Activated naive CD4-positive, alpha-beta T cell treated with anti-CD3 and anti-CD28 coated beads, Interleukin-2, amount 50 U/mL, for 72 hours (primary cell): ENCODE data around the gene C15orf62. TPM values are rescaled to one million over a fixed set of nuclear protein-coding genes. Genes with fewer than 3 reads are reported as not detected.

ENCODE experiments used
- ATAC-seq, 2 donors: fragments of 150-1000 bp; cut with Tn5 transposase; 2 replicates each; pipeline ENCODE4 v1.10.0; 2021; ENCODE audit warnings: mild to moderate bottlenecking in 2 of 2, moderate library complexity in 2 of 2
- DNase-seq, 2 donors: peaks; one replicate each; pipeline ENCODE4 v3.0.0; 2021 to 2022; ENCODE audit warnings: low spot score in 2 of 2
- H3K27ac Mint-ChIP-seq, 2 donors: one replicate each; pipeline ENCODE4 v1.8.0; 2022; ENCODE audit warnings: mild to moderate bottlenecking in 2 of 2, mixed read lengths in 2 of 2
- H3K36me3 Mint-ChIP-seq, 2 donors: one replicate each; pipeline ENCODE4 v1.8.0; 2022; ENCODE audit warnings: mixed read lengths in 2 of 2
- H3K9me3 Mint-ChIP-seq, 2 donors: one replicate each; pipeline ENCODE4 v1.8.0; 2022; ENCODE audit warnings: mixed read lengths in 2 of 2
- total RNA-seq, 2 donors: library from RNA; stranded (reverse); gene quantifications; one replicate each; pipeline ENCODE4 v1.2.3, GENCODE V29; 2022

Gene C15orf62
- 1 to 10 TPM in 1 of 2 donors, under 1 TPM in 1; 0.52 to 2.0 TPM for total RNA-seq

DNA sequence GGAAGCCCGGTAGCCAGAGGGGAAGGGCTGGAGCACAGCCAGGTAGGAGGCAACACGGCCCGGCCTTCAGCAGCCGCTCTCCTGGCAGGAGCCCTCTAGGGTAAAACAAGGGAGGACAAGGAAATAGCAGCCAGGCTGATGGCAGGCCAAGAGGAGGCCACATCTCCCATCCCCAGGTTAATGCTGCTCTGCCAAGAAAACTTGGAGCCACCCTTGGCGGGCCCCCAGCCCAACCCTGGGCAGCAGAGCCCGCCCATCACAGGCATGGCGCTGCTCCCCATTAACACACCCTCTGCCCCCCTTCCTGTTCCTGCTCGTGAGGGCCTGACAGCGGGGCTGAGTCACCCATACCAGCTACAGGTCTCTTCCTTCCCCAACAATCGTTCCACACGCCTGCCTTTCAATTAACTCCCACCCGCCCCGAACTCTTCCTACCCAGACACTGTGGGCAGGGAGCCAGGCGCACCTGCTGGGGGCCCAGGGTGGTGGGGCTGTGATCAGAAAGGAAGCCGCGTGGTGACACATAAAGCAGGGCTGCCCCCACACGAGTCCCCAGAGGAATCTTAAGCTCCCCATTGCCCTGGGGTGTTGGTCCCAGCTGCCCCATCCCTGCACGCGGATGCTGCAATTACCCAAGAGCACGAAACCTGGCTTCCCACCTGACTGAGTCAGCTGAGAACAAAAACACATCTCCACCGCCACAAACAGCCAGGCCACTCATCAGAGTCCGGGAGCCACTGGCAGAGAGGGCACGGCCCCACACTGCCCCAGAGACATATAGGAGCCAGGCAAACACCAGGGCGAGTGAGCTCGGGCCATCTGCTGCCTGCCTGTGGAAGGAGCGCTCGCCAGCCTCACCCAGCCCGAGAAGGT is at the start of gene C15orf62:
Gene C15orf62 (plus strand): TSS at position 707 of the 873 bp plus-strand sequence. CDS start 516 bp downstream, outside the sequence.
- H3K9me3 Mint-ChIP-seq: no peaks in the 10 kb centered on the region
- DNase-seq (peak; percentile 50 to 79), ATAC-seq (peak; percentile 63 to 76)
- H3K27ac Mint-ChIP-seq: peak within 1 kb of the TSS; percentile 88 to 94
- H3K36me3 Mint-ChIP-seq: no peaks in the 10 kb centered on the region

- Mint-ChIP-seq H3K27ac (peak overlapping the region in 1 of 2 donors; percentile 47), H3K9me3 (no peaks in the 10 kb centered on the region), H3K36me3 (peaks cover 0 to 14% of the 10 kb centered on the region in 2 donors)
- no peak for DNase-seq
- ATAC-seq: no peak
These were observed 48.1 kb upstream of the C15orf62 start for GRCh38 chr15:40721701-40722100.

- Mint-ChIP-seq H3K36me3 (peaks cover 0 to 12% of the 10 kb centered on the region in 2 donors), H3K27ac (peak overlapping the region; percentile 1 to 47), H3K9me3 (no peaks in the 10 kb centered on the region)
- ATAC-seq (peak; percentile 70 to 95), DNase-seq (no peak)
These were observed 47.4 kb upstream of the C15orf62 start for GRCh38 chr15:40722354-40722753.

GRCh38 chr15:40722934-40723333 is 46.8 kb upstream of the C15orf62 start:
- no peaks in the 10 kb centered on the region for H3K9me3 Mint-ChIP-seq
- H3K36me3 Mint-ChIP-seq: peaks cover 0 to 6% of the 10 kb centered on the region in 2 donors
- ATAC-seq (peak; percentile 55 to 73), DNase-seq (no peak)
- no peak overlapping the region for H3K27ac Mint-ChIP-seq

DNA sequence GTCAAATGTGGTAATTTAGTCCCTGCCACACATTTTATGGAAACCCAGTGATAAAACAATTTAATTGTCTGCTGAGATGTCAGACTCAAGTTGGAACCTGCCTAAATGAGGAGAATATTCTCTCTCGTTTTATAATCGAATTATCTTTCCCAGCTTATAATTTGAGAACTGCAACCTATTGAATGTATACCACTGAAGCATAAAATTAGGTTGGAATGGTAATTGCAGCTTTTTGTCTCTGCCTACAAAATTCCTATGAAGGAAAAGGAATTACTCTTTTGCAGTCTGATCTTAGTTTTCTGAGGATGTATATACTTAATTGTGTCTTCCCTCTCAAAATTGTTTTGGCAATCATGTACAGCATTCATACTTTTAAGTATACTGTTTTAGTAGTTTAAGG is 45.9 kb upstream of the C15orf62 start:
- no peak for DNase-seq
- no peaks in the 10 kb centered on the region for H3K9me3 Mint-ChIP-seq
- no peak overlapping the region for H3K27ac Mint-ChIP-seq
- H3K36me3 Mint-ChIP-seq: peaks cover 0 to 12% of the 10 kb centered on the region in 2 donors
- ATAC-seq: no peak

GRCh38 chr15:40731034-40731433 is 38.7 kb upstream of the C15orf62 start:
- Mint-ChIP-seq H3K36me3 (peaks cover 0 to 19% of the 10 kb centered on the region in 2 donors), H3K27ac (no peak overlapping the region), H3K9me3 (no peaks in the 10 kb centered on the region)
- ATAC-seq: no peak
- no peak for DNase-seq

- Mint-ChIP-seq H3K27ac (peak overlapping the region in 1 of 2 donors; percentile 69), H3K36me3 (no peaks in the 10 kb centered on the region), H3K9me3 (no peaks in the 10 kb centered on the region)
- no peak for DNase-seq
- no peak for ATAC-seq
These were observed 33.2 kb upstream of the C15orf62 start for GRCh38 chr15:40736575-40736974.

DNA sequence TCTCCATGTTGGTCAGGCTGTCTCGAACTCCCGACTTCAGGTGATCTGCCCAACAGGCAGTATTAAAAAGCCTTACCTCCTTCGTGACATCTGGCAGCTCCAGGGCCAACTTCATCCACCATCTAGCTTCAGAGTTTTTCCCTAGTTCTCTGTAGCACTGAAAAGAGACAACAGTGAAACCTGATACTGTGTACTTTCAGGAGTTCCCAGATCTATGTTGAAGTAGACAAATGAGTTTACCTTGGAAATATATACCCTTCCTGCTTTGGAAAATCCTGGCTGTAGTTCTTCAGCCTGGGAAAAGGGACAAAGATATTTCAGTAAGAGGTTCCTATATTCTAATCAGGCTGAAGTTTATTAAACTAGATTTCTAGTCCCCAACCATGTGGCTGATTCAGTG is 32.7 kb upstream of the C15orf62 start:
- no peak overlapping the region for H3K27ac Mint-ChIP-seq
- ATAC-seq: no peak

DNA sequence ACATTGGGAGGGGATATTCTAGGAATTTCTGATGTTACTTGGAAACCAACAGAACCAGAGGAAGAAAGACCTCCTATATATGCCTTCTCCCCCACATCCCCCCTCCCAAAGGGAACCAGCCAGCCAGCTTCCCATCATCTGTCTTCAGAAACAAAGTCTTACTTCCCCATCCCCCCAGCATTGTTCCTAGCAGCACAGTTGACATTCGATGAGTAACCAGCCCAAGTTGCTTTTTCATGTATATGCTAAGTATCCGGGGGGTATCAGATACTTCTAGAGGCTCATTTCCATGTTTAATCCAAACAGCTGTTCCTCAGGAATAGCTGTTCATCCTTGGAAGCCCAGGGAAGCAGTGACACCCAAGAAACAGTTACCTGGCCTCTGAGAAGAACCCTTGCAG is 30.7 kb upstream of the C15orf62 start:
- DNase-seq (no peak), ATAC-seq (no peak)
- H3K27ac Mint-ChIP-seq: peak overlapping the region in 1 of 2 donors; percentile 47
- H3K9me3 Mint-ChIP-seq: no peaks in the 10 kb centered on the region
- peaks cover 0 to 6% of the 10 kb centered on the region in 2 donors for H3K36me3 Mint-ChIP-seq

More for the DNA sequence above, 32.7 kb upstream of the C15orf62 start:
- no peaks in the 10 kb centered on the region for H3K9me3 Mint-ChIP-seq
- H3K36me3 Mint-ChIP-seq: no peaks in the 10 kb centered on the region
- no peak for DNase-seq

GRCh38 chr15:40739854-40740253 is 29.9 kb upstream of the C15orf62 start:
- Mint-ChIP-seq H3K36me3 (peaks cover 0 to 6% of the 10 kb centered on the region in 2 donors), H3K9me3 (no peaks in the 10 kb centered on the region), H3K27ac (peak overlapping the region; percentile 44 to 73)
- ATAC-seq (no peak), DNase-seq (peak in 1 of 2 donors; percentile 30)

GRCh38 chr15:40743485-40743901 is 26.3 kb upstream of the C15orf62 start:
- DNase-seq (peak in 1 of 2 donors; percentile 45), ATAC-seq (peak in 1 of 2 donors; percentile 50)
- Mint-ChIP-seq H3K9me3 (no peaks in the 10 kb centered on the region), H3K27ac (peak overlapping the region; percentile 78 to 85), H3K36me3 (peaks cover 5 to 6% of the 10 kb centered on the region in 2 donors)

- peaks cover 5 to 6% of the 10 kb centered on the region in 2 donors for H3K36me3 Mint-ChIP-seq
- H3K9me3 Mint-ChIP-seq: no peaks in the 10 kb centered on the region
- H3K27ac Mint-ChIP-seq: peak overlapping the region; percentile 78 to 85
- ATAC-seq (peak; percentile 83 to 94), DNase-seq (peak; percentile 37 to 80)
These were observed 25.6 kb upstream of the C15orf62 start for GRCh38 chr15:40743921-40744814.

- Mint-ChIP-seq H3K9me3 (no peaks in the 10 kb centered on the region), H3K36me3 (peaks cover 5 to 6% of the 10 kb centered on the region in 2 donors), H3K27ac (peak overlapping the region; percentile 82 to 96)
- ATAC-seq (no peak), DNase-seq (peak in 1 of 2 donors; percentile 44)
These were observed 25.0 kb upstream of the C15orf62 start for GRCh38 chr15:40744815-40745152.

DNA sequence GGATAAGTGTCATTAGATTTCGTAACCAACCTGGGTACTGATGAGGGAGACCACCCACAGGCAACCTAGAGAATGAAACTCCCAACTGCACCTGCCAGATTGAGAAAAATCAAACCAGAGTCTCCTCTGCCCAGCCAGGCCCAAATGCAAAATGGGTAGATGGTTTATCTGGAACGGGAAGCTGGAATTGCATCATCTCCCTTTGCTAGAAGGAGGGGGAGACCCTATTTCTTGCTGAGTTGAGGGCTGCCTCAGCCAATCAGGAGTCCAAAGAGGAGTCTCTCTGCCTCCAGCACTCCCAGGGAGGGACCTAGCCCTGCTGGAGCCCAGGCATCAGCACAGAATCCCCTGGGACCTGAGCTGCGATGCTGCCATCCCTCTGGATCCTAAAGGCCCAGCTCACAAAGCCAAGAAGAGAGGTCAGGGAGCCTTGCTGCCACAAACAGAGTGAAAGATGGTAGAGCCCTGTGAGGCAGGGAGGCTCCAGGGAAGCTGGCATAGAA is 22.8 kb upstream of the C15orf62 start:
- H3K9me3 Mint-ChIP-seq: no peaks in the 10 kb centered on the region
- H3K36me3 Mint-ChIP-seq: peaks cover 6 to 14% of the 10 kb centered on the region in 2 donors
- DNase-seq (peak in 1 of 2 donors; percentile 40), ATAC-seq (no peak)
- peak overlapping the region; percentile 24 to 54 for H3K27ac Mint-ChIP-seq

DNA sequence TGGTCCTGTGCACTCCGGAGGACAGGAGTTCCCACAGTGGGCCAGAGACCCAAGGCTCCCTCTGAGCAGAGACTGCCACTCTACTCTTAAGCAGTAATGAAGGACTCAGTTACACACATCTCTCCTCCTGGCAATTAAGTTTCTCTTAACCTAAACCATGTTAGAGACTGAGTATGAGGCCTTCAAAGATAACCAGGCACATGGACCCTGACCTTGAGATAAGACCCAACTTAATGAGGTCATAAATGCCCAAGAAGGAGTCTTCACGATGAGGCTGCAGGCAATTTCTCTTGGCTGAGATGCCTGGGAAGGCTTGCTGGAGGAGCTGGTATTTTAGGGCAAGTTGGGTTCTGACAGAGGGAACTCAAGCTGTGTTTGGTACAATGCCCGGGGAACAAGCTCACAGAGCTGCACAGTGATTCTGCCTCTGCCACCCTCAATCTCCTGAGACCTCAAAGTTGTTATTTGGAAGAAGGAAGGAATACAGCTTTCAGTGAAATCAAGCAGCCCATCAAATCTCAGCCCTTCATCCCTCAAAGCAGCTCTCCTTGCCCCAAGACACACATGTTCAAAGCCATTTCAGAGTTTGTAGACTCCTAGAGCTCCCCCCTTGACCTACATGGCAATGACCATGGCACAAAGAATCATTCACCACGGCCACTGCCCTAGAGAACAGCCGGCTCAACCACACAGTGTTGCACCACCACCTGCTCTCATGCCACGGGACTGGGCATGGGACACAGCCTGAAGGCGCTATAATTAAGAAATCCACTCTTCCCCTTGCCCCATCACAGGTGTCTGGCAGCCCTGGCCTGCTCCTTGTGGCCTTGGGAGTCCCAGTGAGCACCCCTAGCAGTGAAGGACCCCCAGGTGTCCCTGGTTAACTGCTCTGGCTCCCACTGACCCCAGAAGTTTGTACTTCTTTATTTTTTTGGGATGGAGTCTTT is 21.8 kb upstream of the C15orf62 start:
- ATAC-seq (no peak), DNase-seq (no peak)
- Mint-ChIP-seq H3K36me3 (peaks cover 16 to 17% of the 10 kb centered on the region in 2 donors), H3K27ac (peak overlapping the region; percentile 29 to 54), H3K9me3 (no peaks in the 10 kb centered on the region)
